Keratinocyte (primary cell): ENCODE measurements around the gene LRP1B. TPM values are rescaled to one million over a fixed set of nuclear protein-coding genes. Genes with fewer than 3 reads are reported as not detected.

Experiments
- DNase-seq: peaks from one replicate; pipeline ENCODE4 v3.0.0-alpha.2; 2011; ENCODE audit warnings: low read depth, missing footprints, low spot score
- FAIRE-seq: peaks from 2 replicates; lab custom pipeline; 2011; peaks lifted over from hg19 to GRCh38; lab: Jason Lieb, UNC
- H2AFZ ChIP-seq: 2 replicates; pipeline ENCODE4 v1.6.0; 2012; ENCODE audit warnings: low read length, control low read depth, inconsistent platforms; ENCODE audit not compliant: control insufficient read depth
- H3K27ac ChIP-seq: 2 replicates; pipeline ENCODE4 v1.5.1; 2011; ENCODE audit warnings: low read length; ENCODE audit not compliant: control insufficient read depth, insufficient read depth
- H3K27me3 ChIP-seq: 3 replicates; pipeline ENCODE4 v1.6.0; 2011; ENCODE audit warnings: low read length; ENCODE audit not compliant: control insufficient read depth, insufficient read depth; ENCODE audit errors: extremely low read depth
- H3K36me3 ChIP-seq, 2 experiments: 2 replicates in 1 of 2; 3 replicates in 1 of 2; pipeline ENCODE4 v1.5.1; 2011; ENCODE audit warnings: low read length in 2 of 2, mild to moderate bottlenecking in 1 of 2; ENCODE audit not compliant: control insufficient read depth in 2 of 2, insufficient read depth in 2 of 2; ENCODE audit errors: extremely low read depth in 1 of 2
- H3K4me1 ChIP-seq: 3 replicates; pipeline ENCODE4 v1.5.1; 2011; ENCODE audit warnings: low read length; ENCODE audit not compliant: control insufficient read depth, insufficient read depth; ENCODE audit errors: extremely low read depth
- H3K4me2 ChIP-seq: 3 replicates; pipeline ENCODE4 v1.6.0; 2011; ENCODE audit warnings: low read depth, low read length; ENCODE audit not compliant: control insufficient read depth, insufficient read depth; ENCODE audit errors: extremely low read depth
- H3K4me3 ChIP-seq, 3 experiments: fragments of 200-600 bp in 1 of 3; sonication (generic) in 1 of 3; 2 replicates in 2 of 3; 3 replicates in 1 of 3; pipeline ENCODE4 v1.5.1; 2011 to 2016; ENCODE audit warnings: low read length in 3 of 3, mild to moderate bottlenecking in 3 of 3, control low read depth in 2 of 3, inconsistent platforms in 1 of 3, low read depth in 1 of 3, mixed read lengths in 1 of 3, mixed run types in 1 of 3, moderate library complexity in 1 of 3; ENCODE audit not compliant: control insufficient read depth in 2 of 3, insufficient read depth in 2 of 3; ENCODE audit errors: extremely low read depth in 1 of 3
- H3K79me2 ChIP-seq: 2 replicates; pipeline ENCODE4 v1.6.0; 2012; ENCODE audit warnings: low read length; ENCODE audit not compliant: control insufficient read depth, insufficient read depth
- H3K9ac ChIP-seq: 3 replicates; pipeline ENCODE4 v1.6.0; 2011; ENCODE audit warnings: low read length; ENCODE audit not compliant: control insufficient read depth, insufficient read depth; ENCODE audit errors: extremely low read depth
- H3K9me1 ChIP-seq: 3 replicates; pipeline ENCODE4 v1.6.0; 2011; ENCODE audit warnings: low read length; ENCODE audit not compliant: control insufficient read depth, insufficient read depth; ENCODE audit errors: extremely low read depth
- H3K9me3 ChIP-seq: 2 replicates; pipeline ENCODE4 v1.5.1; 2012; ENCODE audit warnings: low read depth, low read length; ENCODE audit not compliant: control insufficient read depth
- H4K20me1 ChIP-seq: 3 replicates; pipeline ENCODE4 v1.6.0; 2011; ENCODE audit warnings: low read length; ENCODE audit not compliant: control insufficient read depth, insufficient read depth; ENCODE audit errors: extremely low read depth
- EZH2 ChIP-seq: IDR thresholded peaks from one replicate; pipeline ENCODE4 v1.6.1; 2012; ENCODE audit warnings: inconsistent platforms, mild to moderate bottlenecking, low read length, moderate library complexity
- dilution Hi-C: fragments of 300-500 bp; cut with MboI; formaldehyde crosslinking; loops from one replicate; pipeline ENCODE4 v1.7.0; 2020; ENCODE audit warnings: low sequenced_read_pairs; ENCODE audit not compliant: extremely low pct_ligation_motif_present
- polyA plus RNA-seq, 5 experiments: library from polyadenylated mRNA; depleted of rRNA in 3 of 5; stranded (reverse) in 3 of 5; stranded (forward) in 1 of 5; unstranded in 1 of 5; fragments of >200 nt; gene quantifications; 1 replicate in 1 of 5; 2 replicates in 3 of 5; 3 replicates in 1 of 5; pipeline versions ENCODE4 v1.2.1 to v1.2.3, GENCODE V29; 2011 to 2012; ENCODE audit warnings: missing spikeins in 2 of 5, low read depth in 1 of 5, low replicate concordance in 1 of 5
- TF ChIP-seq, protein P1 (sequence below), 3 experiments: IDR thresholded peaks in 1 of 3; conservative IDR thresholded peaks in 1 of 3; optimal IDR thresholded peaks in 1 of 3; 2 replicates in 2 of 3; 3 replicates in 1 of 3; pipeline versions ENCODE3 to v1.5.1; 2011; ENCODE audit warnings: low read length in 3 of 3, mild to moderate bottlenecking in 3 of 3, moderate library complexity in 2 of 3, control low read depth in 1 of 3, inconsistent platforms in 1 of 3; ENCODE audit not compliant: insufficient read depth in 2 of 3; ENCODE audit errors: extremely low read depth in 1 of 3

The LRP1B gene
- polyA plus RNA-seq, 1 donor (not counting 4 experiments of a cell fraction or from before 2014, with no cell fraction given), result not detected

DNA sequence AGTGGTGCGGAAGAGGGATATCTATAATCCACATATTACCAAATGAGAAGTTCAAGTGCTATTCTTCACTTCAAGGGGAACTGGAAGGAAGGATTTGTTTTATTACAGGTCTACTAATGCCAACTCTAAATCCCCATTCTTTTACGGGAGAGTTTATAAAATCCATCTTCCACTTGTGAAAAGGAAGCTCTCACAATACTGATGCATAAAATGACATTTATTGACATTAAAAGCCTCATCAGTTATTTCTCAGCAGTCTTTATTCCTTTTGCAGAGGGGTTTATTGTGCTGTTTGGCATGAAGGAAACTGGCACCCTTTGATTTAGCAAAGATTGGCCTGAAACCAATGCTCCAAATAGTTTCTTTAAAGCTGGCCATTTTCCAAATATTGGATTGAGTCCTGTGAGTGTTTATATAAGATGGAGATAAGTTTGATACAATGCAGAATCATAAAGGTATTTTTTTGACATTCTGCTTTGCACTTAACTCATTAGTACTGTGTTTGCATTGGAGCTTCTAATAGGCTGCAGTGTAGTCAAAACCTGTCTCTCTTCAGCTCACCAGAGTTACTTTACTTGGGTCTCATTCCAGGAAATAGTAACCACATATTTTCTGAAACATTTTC is 26.6 kb downstream of the LRP1B start:
- Histone ChIP-seq H2AFZ (no peak overlapping the region), H3K9ac (no peak overlapping the region), H3K9me3 (no peaks in the 10 kb centered on the region), H3K4me2 (no peak overlapping the region), H4K20me1 (no peaks in the 10 kb centered on the region), H3K4me3 (no peak overlapping the region), H3K9me1 (no peaks in the 10 kb centered on the region), H3K79me2 (no peaks in the 10 kb centered on the region), H3K4me1 (no peaks in the 10 kb centered on the region), H3K27me3 (no peaks in the 10 kb centered on the region), H3K27ac (no peak overlapping the region), H3K36me3 (no peaks in the 10 kb centered on the region)
- FAIRE-seq (no peak), DNase-seq (no peak)
- TF ChIP-seq EZH2, result no peak
- TF ChIP-seq, protein P1, sequence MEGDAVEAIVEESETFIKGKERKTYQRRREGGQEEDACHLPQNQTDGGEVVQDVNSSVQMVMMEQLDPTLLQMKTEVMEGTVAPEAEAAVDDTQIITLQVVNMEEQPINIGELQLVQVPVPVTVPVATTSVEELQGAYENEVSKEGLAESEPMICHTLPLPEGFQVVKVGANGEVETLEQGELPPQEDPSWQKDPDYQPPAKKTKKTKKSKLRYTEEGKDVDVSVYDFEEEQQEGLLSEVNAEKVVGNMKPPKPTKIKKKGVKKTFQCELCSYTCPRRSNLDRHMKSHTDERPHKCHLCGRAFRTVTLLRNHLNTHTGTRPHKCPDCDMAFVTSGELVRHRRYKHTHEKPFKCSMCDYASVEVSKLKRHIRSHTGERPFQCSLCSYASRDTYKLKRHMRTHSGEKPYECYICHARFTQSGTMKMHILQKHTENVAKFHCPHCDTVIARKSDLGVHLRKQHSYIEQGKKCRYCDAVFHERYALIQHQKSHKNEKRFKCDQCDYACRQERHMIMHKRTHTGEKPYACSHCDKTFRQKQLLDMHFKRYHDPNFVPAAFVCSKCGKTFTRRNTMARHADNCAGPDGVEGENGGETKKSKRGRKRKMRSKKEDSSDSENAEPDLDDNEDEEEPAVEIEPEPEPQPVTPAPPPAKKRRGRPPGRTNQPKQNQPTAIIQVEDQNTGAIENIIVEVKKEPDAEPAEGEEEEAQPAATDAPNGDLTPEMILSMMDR (optimal IDR thresholded peaks at IDR 0.05 in 1 of 3, IDR thresholded peaks at IDR 0.05 in 1 of 3, conservative IDR thresholded peaks at IDR 0.05 in 1 of 3; ENCODE audit: extremely low read depth in 1 of 3, insufficient read depth in 2 of 3, low read length in 3 of 3), result no peak
- dilution Hi-C loops, result no loop called here

DNA sequence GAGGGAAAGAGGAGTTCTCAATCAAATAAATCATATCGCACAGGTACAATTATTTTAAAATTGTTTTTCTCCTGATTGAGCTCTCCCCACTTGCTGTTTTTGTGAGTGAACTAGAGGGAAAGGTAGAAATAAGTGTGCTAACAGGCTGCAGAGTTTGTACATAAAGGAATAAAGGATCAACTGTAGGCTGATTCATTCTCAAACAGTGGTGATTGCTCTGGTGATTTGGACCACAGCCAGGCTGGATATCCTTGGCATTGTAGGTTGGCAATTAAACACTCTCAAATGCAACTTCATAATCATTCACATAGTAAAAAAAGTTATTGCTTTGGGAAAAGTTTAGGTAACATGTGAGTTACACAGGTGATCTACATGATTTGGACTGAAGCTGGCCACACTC is 29.8 kb downstream of the LRP1B start:
- FAIRE-seq, result no peak
- H3K4me2 ChIP-seq, result no peak overlapping the region
- dilution Hi-C loops, result no loop called here

More for the DNA sequence above, 29.8 kb downstream of the LRP1B start:
- no peaks in the 10 kb centered on the region for H3K36me3 ChIP-seq
- no peaks in the 10 kb centered on the region for H3K9me3 ChIP-seq
- H4K20me1 ChIP-seq, result no peaks in the 10 kb centered on the region
- no peak overlapping the region for H2AFZ ChIP-seq
- H3K4me3 ChIP-seq, result no peak overlapping the region
- H3K9me1 ChIP-seq, result no peaks in the 10 kb centered on the region
- H3K27me3 ChIP-seq, result no peaks in the 10 kb centered on the region
- TF ChIP-seq EZH2, result no peak
- TF ChIP-seq, protein P1 (optimal IDR thresholded peaks at IDR 0.05 in 1 of 3, IDR thresholded peaks at IDR 0.05 in 1 of 3, conservative IDR thresholded peaks at IDR 0.05 in 1 of 3; ENCODE audit: extremely low read depth in 1 of 3, insufficient read depth in 2 of 3, low read length in 3 of 3), result no peak
- H3K27ac ChIP-seq, result no peak overlapping the region
- no peaks in the 10 kb centered on the region for H3K79me2 ChIP-seq
- DNase-seq, result no peak
- H3K4me1 ChIP-seq, result no peaks in the 10 kb centered on the region
- H3K9ac ChIP-seq, result no peak overlapping the region
